Common myeloid progenitor, CD34-positive (primary cell): ENCODE measurements around the gene PRKCH.

Experiments
- CTCF ChIA-PET: fragments of 350-600 bp; sonication (Branson Sonifier 250); formaldehyde crosslinking; loops from one replicate; lab custom pipeline; 2021; ENCODE audit warnings: antibody characterized with exemption; lab: Charles Lee
- POLR2A ChIA-PET: fragments of 350-600 bp; sonication (Branson Sonifier 250); formaldehyde crosslinking; loops from one replicate; lab custom pipeline; 2021; ENCODE audit warnings: antibody characterized with exemption; lab: Charles Lee
- DNase-seq, 3 donors: peaks; one replicate each; pipeline versions ENCODE4 v3.0.0 to v3.0.0-alpha.2; 2013
- H3K27ac ChIP-seq, 2 experiments: 1 replicate in 1 of 2; 2 replicates in 1 of 2; pipeline ENCODE4 v1.7.0; 2013; ENCODE audit warnings: inconsistent platforms in 2 of 2, low read length in 2 of 2, mild to moderate bottlenecking in 2 of 2, low read depth in 1 of 2, moderate library complexity in 1 of 2; ENCODE audit not compliant: severe bottlenecking in 2 of 2, insufficient read depth in 1 of 2, poor library complexity in 1 of 2
- H3K27me3 ChIP-seq, 5 experiments: replicated peaks in 2 of 5; 1 replicate in 3 of 5; 2 replicates in 2 of 5; pipeline versions ENCODE4 v1.6.1 to v1.7.0; 2013; ENCODE audit warnings: low read length in 4 of 5, mild to moderate bottlenecking in 2 of 5, moderate library complexity in 2 of 5, inconsistent platforms in 1 of 5; ENCODE audit not compliant: insufficient read depth in 5 of 5, control insufficient read depth in 4 of 5
- H3K36me3 ChIP-seq, 4 experiments: 1 replicate in 2 of 4; 2 replicates in 2 of 4; pipeline versions ENCODE4 v1.6.1 to v1.7.0; 2013; ENCODE audit warnings: low read length in 3 of 4, control low read depth in 1 of 4, mild to moderate bottlenecking in 1 of 4; ENCODE audit not compliant: control insufficient read depth in 4 of 4, insufficient read depth in 4 of 4
- H3K4me1 ChIP-seq, 4 experiments: 1 replicate in 3 of 4; 2 replicates in 1 of 4; pipeline versions ENCODE4 v1.6.1 to v1.7.1; 2013; ENCODE audit warnings: low read length in 3 of 4, mild to moderate bottlenecking in 3 of 4, control low read depth in 1 of 4, inconsistent platforms in 1 of 4, moderate library complexity in 1 of 4; ENCODE audit not compliant: control insufficient read depth in 4 of 4, insufficient read depth in 4 of 4; ENCODE audit errors: control extremely low read depth in 1 of 4
- H3K4me3 ChIP-seq, 7 experiments: 1 replicate in 4 of 7; 2 replicates in 3 of 7; pipeline versions ENCODE4 v1.5.1 to v1.7.0; 2013; ENCODE audit warnings: mild to moderate bottlenecking in 7 of 7, low read length in 6 of 7, moderate library complexity in 6 of 7, inconsistent platforms in 2 of 7, low read depth in 2 of 7, control low read depth in 1 of 7; ENCODE audit not compliant: insufficient read depth in 4 of 7, control insufficient read depth in 1 of 7; ENCODE audit errors: extremely low read depth in 1 of 7
- H3K9me3 ChIP-seq, 5 experiments: 1 replicate in 4 of 5; 2 replicates in 1 of 5; pipeline versions ENCODE4 v1.6.1 to v1.7.1; 2013; ENCODE audit warnings: low read length in 4 of 5, mild to moderate bottlenecking in 2 of 5, inconsistent platforms in 1 of 5, low read depth in 1 of 5, moderate library complexity in 1 of 5; ENCODE audit not compliant: control insufficient read depth in 4 of 5, insufficient read depth in 2 of 5; ENCODE audit errors: control extremely low read depth in 1 of 5
- WGBS: methylation state at CpG from one replicate; pipeline ENCODE4 v1.1.5; 2013; ENCODE audit not compliant: insufficient coverage; 5-methylcytosine and 5-hydroxymethylcytosine counted together

Gene PRKCH

DNA sequence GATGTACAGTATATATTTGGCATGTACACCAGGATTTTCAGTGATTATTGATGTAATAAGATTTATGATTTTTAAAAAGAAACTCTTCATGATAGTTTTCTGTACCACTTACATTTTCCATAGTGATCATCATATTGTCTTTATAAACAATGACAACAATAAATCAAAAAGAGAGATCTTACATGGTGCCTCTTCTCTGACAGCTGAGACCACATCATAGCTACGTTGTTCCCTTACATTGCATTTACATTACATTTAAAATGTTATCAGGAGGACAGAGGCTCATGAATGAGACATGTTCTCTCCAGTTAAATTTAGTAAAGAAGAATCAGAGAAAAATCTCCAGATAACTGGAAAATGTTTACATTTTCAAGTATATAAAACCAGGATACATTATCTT is 112.4 kb downstream of the PRKCH start:
- H3K36me3 ChIP-seq = no peaks in the 10 kb centered on the region
- CTCF ChIA-PET = interaction anchor here (0.7 to 2.3 kb wide), 4 partner anchors 13 to 36 kb away, joined by 3 to 6 read pairs (median 4); no protein-coding TSS in a partner anchor
- POLR2A ChIA-PET = no interaction called here
- no peaks in the 10 kb centered on the region for H3K27me3 ChIP-seq
- 100% methylated on average over 1 of the region's 1 CpG for WGBS
- H3K4me3 ChIP-seq = no peak overlapping the region
- no peak for DNase-seq
- H3K4me1 ChIP-seq = peaks cover 6 to 30% (median 23%) of the 10 kb centered on the region in 4 experiments
- peaks cover 0 to 1% (median 0%) of the 10 kb centered on the region in 5 experiments for H3K9me3 ChIP-seq
- H3K27ac ChIP-seq = no peak overlapping the region

- ChIA-PET CTCF (interaction anchor here (2.3 kb wide), 1 partner anchor 13 kb away, joined by 6 read pairs; no protein-coding TSS in a partner anchor), POLR2A (no interaction called here)
- no peak overlapping the region for H3K4me3 ChIP-seq
- no peak overlapping the region for H3K27ac ChIP-seq
- H3K36me3 ChIP-seq = no peaks in the 10 kb centered on the region
- no peaks in the 10 kb centered on the region for H3K27me3 ChIP-seq
- H3K4me1 ChIP-seq = peaks cover 6 to 35% (median 27%) of the 10 kb centered on the region in 4 experiments
- 87% methylated on average over 2 of the region's 3 CpGs for WGBS
- H3K9me3 ChIP-seq = peaks cover 0 to 1% (median 0%) of the 10 kb centered on the region in 5 experiments
- DNase-seq = no peak
Observed at GRCh38 chr14:61434311-61434710, 112.9 kb downstream of the PRKCH start.

GRCh38 chr14:61435563-61436337 is 114.4 kb downstream of the PRKCH start:
- CTCF ChIA-PET = interaction anchor here (0.8 to 2.3 kb wide), 6 partner anchors 9 to 150 kb away, joined by 3 to 6 read pairs (median 4); no protein-coding TSS in a partner anchor
- H3K4me1 ChIP-seq = peaks cover 6 to 45% (median 36%) of the 10 kb centered on the region in 4 experiments
- POLR2A ChIA-PET = no interaction called here
- no peaks in the 10 kb centered on the region for H3K9me3 ChIP-seq
- no peaks in the 10 kb centered on the region for H3K36me3 ChIP-seq
- no peaks in the 10 kb centered on the region for H3K27me3 ChIP-seq
- DNase-seq = no peak
- 100% methylated on average over 2 of the region's 4 CpGs for WGBS
- H3K27ac ChIP-seq = no peak overlapping the region
- no peak overlapping the region for H3K4me3 ChIP-seq

- H3K27me3 ChIP-seq = no peaks in the 10 kb centered on the region
- H3K4me1 ChIP-seq = peaks cover 6 to 44% (median 36%) of the 10 kb centered on the region in 4 experiments
- WGBS = 100% methylated on average over 1 of the region's 3 CpGs
- no peak for DNase-seq
- H3K4me3 ChIP-seq = no peak overlapping the region
- POLR2A ChIA-PET = no interaction called here
- H3K27ac ChIP-seq = no peak overlapping the region
- no peaks in the 10 kb centered on the region for H3K36me3 ChIP-seq
- CTCF ChIA-PET = no interaction called here
- H3K9me3 ChIP-seq = no peaks in the 10 kb centered on the region
Observed at GRCh38 chr14:61437381-61437780, 116.0 kb downstream of the PRKCH start.

DNA sequence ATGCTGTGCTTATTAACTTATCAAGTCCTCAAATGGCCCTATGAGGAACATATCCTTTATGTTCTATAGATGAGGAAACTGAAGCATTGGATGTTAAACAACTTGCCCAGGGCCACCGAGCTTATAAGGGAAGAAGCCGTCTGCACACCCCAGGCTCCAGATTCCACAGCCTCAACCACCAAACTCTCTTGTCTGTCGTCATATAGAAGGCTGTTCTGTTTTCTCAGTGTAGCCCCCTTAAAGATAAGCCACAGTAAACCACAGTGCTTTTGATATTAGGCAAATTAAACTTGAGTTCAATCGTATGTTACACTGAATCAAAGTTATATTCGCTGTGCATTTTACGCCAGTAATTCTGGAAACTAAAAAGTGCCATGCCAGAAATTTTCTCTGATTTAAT is 116.7 kb downstream of the PRKCH start:
- Histone ChIP-seq H3K4me1 (peaks cover 4 to 39% (median 30%) of the 10 kb centered on the region in 4 experiments), H3K9me3 (no peaks in the 10 kb centered on the region), H3K4me3 (no peak overlapping the region), H3K27me3 (no peaks in the 10 kb centered on the region), H3K27ac (no peak overlapping the region), H3K36me3 (no peaks in the 10 kb centered on the region)
- POLR2A ChIA-PET = no interaction called here
- CTCF ChIA-PET = no interaction called here
- 96% methylated on average over 6 of the region's 6 CpGs for WGBS
- peak in 1 of 3 donors; percentile 43 for DNase-seq

- WGBS = 86% methylated on average over 1 of the region's 2 CpGs
- Histone ChIP-seq H3K4me3 (peak overlapping the region in 1 of 7 experiments; percentile 56), H3K4me1 (peaks cover 3 to 39% (median 26%) of the 10 kb centered on the region in 4 experiments), H3K36me3 (no peaks in the 10 kb centered on the region), H3K27ac (no peak overlapping the region), H3K27me3 (no peaks in the 10 kb centered on the region), H3K9me3 (no peaks in the 10 kb centered on the region)
- ChIA-PET CTCF (interaction anchor here (0.6 kb wide), 1 partner anchor 116 kb away, joined by 3 read pairs; no protein-coding TSS in a partner anchor), POLR2A (interaction anchor here (0.6 kb wide), 1 partner anchor 163 kb away, joined by 3 read pairs; no protein-coding TSS in a partner anchor)
- no peak for DNase-seq
Observed at GRCh38 chr14:61438497-61438859, 117.1 kb downstream of the PRKCH start.
